ENCODE data around the gene DLGAP1.

DNA sequence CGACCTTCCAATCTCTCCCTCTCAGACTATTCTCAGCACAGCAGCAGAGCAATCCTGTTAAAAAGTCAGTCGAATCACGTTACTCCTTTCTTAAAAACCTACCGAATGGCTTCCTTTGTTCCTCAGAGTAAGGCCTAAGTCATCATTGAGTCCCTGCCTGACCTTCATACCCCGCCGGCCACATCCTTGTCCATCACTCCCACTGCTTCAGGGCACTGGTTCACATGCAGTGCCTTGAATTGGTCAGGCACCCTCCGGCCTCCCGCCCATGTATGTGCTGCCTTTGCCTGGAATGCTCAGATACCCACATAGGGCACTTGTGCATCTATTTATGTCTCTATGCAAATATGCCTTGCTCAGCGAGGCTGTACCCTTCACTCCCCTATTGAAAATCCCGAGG is 206.4 kb downstream of the DLGAP1 start:
- TF ChIP-seq, protein P1, sequence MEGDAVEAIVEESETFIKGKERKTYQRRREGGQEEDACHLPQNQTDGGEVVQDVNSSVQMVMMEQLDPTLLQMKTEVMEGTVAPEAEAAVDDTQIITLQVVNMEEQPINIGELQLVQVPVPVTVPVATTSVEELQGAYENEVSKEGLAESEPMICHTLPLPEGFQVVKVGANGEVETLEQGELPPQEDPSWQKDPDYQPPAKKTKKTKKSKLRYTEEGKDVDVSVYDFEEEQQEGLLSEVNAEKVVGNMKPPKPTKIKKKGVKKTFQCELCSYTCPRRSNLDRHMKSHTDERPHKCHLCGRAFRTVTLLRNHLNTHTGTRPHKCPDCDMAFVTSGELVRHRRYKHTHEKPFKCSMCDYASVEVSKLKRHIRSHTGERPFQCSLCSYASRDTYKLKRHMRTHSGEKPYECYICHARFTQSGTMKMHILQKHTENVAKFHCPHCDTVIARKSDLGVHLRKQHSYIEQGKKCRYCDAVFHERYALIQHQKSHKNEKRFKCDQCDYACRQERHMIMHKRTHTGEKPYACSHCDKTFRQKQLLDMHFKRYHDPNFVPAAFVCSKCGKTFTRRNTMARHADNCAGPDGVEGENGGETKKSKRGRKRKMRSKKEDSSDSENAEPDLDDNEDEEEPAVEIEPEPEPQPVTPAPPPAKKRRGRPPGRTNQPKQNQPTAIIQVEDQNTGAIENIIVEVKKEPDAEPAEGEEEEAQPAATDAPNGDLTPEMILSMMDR (IDR thresholded peaks at IDR 0.05) = no peak
- TF ChIP-seq EZH2 (IDR thresholded peaks at IDR 0.05) = no peak
